ENCODE results near the gene RBX1.

RBX1 gene

DNA sequence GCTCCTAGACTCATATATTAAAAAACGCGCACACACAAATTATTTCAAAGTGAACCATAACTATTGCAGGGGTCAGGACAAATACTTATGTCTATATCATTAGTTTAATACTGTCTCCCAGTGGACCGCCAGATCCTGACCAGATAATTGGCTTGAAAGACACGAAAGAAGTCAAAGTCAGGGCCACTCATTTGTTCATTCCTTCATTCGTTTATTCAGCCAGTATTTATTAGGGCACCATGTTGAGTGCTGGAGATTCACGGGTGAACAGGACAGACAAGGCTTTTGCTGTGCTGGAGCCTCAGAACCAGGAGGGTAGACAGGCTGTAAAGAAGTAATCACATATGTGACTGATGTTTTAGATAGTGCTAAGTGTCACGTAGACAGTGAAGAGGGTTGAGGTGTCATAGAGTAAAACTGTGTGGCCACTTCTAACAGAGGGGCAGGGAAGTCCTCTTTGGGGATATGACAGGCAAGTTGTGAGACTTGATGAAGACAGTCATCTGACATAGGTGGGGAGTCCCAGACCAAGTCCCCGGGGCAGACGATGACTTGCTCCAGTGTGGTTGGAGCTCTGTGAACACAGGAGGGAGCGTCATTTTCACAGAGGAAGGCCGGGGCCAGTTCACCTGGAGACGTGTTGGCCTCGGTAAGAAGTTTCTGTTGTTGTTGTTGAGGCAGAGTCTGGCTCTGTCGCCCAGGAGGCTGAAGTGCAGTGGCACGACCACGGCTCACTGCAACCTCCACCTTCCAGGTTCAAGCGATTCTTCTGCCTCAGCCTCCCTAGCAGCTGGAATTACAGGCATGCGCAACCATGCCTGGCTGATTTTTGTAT lies 25.9 kb downstream of the RBX1 start:
- no peak overlapping the region for H3K4me2 ChIP-seq (ENCODE audit: low read length)
- no peaks in the 10 kb centered on the region for H3K4me1 ChIP-seq
- no peak overlapping the region for H3K27ac ChIP-seq
- H3K4me3 ChIP-seq (ENCODE audit: low read depth, low read length) = no peak overlapping the region
- TF ChIP-seq, protein P1, sequence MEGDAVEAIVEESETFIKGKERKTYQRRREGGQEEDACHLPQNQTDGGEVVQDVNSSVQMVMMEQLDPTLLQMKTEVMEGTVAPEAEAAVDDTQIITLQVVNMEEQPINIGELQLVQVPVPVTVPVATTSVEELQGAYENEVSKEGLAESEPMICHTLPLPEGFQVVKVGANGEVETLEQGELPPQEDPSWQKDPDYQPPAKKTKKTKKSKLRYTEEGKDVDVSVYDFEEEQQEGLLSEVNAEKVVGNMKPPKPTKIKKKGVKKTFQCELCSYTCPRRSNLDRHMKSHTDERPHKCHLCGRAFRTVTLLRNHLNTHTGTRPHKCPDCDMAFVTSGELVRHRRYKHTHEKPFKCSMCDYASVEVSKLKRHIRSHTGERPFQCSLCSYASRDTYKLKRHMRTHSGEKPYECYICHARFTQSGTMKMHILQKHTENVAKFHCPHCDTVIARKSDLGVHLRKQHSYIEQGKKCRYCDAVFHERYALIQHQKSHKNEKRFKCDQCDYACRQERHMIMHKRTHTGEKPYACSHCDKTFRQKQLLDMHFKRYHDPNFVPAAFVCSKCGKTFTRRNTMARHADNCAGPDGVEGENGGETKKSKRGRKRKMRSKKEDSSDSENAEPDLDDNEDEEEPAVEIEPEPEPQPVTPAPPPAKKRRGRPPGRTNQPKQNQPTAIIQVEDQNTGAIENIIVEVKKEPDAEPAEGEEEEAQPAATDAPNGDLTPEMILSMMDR (IDR thresholded peaks at IDR 0.05) = no peak
- H3K79me2 ChIP-seq = no peaks in the 10 kb centered on the region
- H3K36me3 ChIP-seq (ENCODE audit: control insufficient read depth, insufficient read depth, low read length) = no peaks in the 10 kb centered on the region
- H3K9me3 ChIP-seq (ENCODE audit: control insufficient read depth, low read length) = no peaks in the 10 kb centered on the region
- H3K27me3 ChIP-seq (ENCODE audit: control insufficient read depth, insufficient read depth, low read length) = no peaks in the 10 kb centered on the region
- H2AFZ ChIP-seq = no peak overlapping the region
- H3K9ac ChIP-seq = no peak overlapping the region

GRCh38 chr22:40979198-40979597 lies 28.0 kb downstream of the RBX1 start:
- Histone ChIP-seq H3K4me1 (no peaks in the 10 kb centered on the region), H2AFZ (no peak overlapping the region), H3K27ac (no peak overlapping the region), H3K9me3 (ENCODE audit: control insufficient read depth, low read length) (no peaks in the 10 kb centered on the region), H3K4me3 (ENCODE audit: low read depth, low read length) (no peak overlapping the region), H3K36me3 (ENCODE audit: control insufficient read depth, insufficient read depth, low read length) (no peaks in the 10 kb centered on the region), H3K4me2 (ENCODE audit: low read length) (no peak overlapping the region), H3K79me2 (no peaks in the 10 kb centered on the region), H3K27me3 (ENCODE audit: control insufficient read depth, insufficient read depth, low read length) (no peaks in the 10 kb centered on the region), H3K9ac (no peak overlapping the region)
- TF ChIP-seq, protein P1 (IDR thresholded peaks at IDR 0.05) = no peak

GRCh38 chr22:40979871-40980270 lies 28.7 kb downstream of the RBX1 start:
- Histone ChIP-seq H3K79me2 (no peaks in the 10 kb centered on the region), H3K27me3 (ENCODE audit: control insufficient read depth, insufficient read depth, low read length) (no peaks in the 10 kb centered on the region), H3K4me3 (ENCODE audit: low read depth, low read length) (no peak overlapping the region), H3K4me1 (no peaks in the 10 kb centered on the region), H3K36me3 (ENCODE audit: control insufficient read depth, insufficient read depth, low read length) (no peaks in the 10 kb centered on the region), H3K9me3 (ENCODE audit: control insufficient read depth, low read length) (no peaks in the 10 kb centered on the region), H3K4me2 (ENCODE audit: low read length) (no peak overlapping the region), H3K27ac (no peak overlapping the region), H3K9ac (no peak overlapping the region), H2AFZ (no peak overlapping the region)
- TF ChIP-seq, protein P1 (IDR thresholded peaks at IDR 0.05) = no peak

DNA sequence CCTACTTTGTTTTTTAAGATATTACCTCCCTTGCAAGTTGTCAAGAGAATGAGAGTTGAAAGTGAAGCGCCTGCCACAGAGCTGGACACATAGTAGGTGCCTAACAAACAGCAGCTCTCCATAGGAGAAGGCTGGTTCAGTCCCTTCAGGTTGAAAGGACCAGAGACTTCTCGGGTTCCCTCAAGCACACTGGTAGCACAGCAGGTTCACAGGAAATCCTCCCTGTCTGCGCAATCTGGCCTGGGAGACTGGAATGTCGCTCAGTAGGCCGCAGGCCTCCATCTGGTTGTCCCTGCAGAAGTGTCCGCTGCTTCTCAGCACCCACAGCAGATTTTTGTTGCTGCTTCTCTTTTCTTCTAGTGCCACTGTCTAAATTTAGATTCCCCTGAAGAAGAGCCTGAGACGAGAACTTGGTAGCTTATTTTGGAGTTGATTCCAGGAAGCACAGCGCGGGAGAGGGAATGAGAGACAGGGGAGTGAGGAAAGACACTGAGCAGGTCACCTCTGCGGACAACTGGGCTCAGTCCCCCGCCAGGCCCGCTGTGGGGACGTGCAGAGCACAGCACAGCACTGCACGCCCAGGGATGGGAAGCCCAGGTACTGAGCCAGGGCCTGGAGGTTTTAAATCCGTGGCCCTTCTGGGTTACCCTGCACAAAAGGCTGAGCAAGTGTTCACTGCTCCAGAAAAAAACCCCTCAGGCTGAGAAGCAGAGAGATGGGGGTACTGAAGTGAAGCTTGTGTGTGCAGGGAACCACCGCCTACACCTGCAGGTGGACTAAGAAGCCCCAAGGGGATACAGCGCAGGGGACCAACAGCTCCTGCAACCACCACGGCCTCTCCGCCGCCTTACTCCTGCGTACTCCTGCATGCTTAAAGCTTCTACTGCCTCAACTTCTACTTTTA lies 31.6 kb downstream of the RBX1 start:
- Histone ChIP-seq H3K79me2 (no peaks in the 10 kb centered on the region), H3K4me3 (ENCODE audit: low read depth, low read length) (no peak overlapping the region), H3K27ac (no peak overlapping the region), H3K9ac (no peak overlapping the region), H3K27me3 (ENCODE audit: control insufficient read depth, insufficient read depth, low read length) (no peaks in the 10 kb centered on the region), H3K36me3 (ENCODE audit: control insufficient read depth, insufficient read depth, low read length) (no peaks in the 10 kb centered on the region), H3K4me1 (no peaks in the 10 kb centered on the region), H3K9me3 (ENCODE audit: control insufficient read depth, low read length) (no peaks in the 10 kb centered on the region), H3K4me2 (ENCODE audit: low read length) (no peak overlapping the region), H2AFZ (no peak overlapping the region)
- TF ChIP-seq, protein P1 (IDR thresholded peaks at IDR 0.05) = no peak
